GM19193 (cell line): ENCODE measurements around the gene ACVR1C.

Experiments
- POLR2A ChIP-seq: IDR thresholded peaks from 4 replicates; pipeline ENCODE4 v1.6.1; 2011; ENCODE audit not compliant: insufficient read depth, insufficient read length; ENCODE audit errors: extremely low read depth

ACVR1C gene

GRCh38 chr2:157528963-157529751 is 99.5 kb downstream of the ACVR1C start:
- TF ChIP-seq POLR2A = no peak

DNA sequence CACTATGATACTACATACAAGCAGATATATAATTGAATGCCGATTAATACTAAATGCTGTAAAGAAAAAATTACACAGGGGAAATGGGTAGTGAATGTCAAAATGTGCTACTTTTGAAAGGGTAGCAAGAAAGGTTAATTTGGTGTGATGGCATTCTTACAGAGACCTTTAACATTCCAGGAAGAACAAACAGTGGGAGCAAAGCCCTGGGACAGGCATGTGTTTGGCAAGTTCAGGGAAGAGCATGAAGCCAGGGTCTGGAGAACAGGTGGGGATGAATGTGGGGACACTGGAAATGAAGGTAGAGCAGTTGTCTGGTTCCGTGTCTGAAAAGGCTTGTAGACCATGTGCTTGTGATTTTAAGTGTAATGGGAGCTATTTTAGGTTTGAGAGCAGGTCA is 102.6 kb downstream of the ACVR1C start:
- TF ChIP-seq POLR2A = no peak

GRCh38 chr2:157523270-157524247 is 105.1 kb downstream of the ACVR1C start:
- no peak for TF ChIP-seq POLR2A

DNA sequence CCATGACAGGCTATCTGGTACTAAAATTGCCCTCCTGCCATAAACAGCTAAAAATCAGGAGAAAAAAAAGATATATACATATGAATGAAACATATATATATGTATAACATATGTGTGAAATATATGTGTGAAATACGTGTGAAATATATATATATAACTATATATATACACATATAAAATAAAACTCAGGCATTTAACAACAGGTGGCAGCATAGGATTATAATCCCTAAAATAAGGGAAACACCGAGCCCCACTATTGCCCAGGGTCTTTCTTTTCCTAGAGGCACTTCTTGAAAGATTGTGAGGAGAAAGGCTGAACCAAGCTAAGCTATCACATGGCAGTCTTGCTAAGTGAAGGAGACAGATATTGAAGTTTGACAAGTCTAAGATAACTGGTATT is 118.9 kb downstream of the ACVR1C start:
- no peak for TF ChIP-seq POLR2A

GRCh38 chr2:157508676-157509075 is 120.0 kb downstream of the ACVR1C start:
- TF ChIP-seq POLR2A = no peak

DNA sequence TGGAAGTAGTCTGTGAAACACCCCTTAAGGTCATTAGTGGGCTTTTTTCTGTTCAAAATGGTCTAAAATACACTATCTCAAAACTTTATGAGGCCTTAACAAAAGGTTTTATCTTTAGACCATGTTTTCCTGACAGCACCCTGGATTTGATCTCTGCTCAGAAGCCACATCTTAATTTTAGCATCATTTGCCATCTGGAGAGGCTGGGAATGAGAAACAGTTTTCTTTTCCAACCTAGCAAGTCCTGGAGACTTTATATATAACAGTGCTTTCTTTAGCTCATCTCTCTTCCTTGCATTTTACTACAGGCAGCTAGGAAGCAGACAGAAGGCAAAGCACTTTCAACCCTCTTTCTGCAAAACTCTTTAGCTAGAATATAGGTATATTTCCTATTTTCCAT is 122.1 kb downstream of the ACVR1C start:
- no peak for TF ChIP-seq POLR2A

- TF ChIP-seq POLR2A = no peak
Measured at GRCh38 chr2:157504623-157505022, 124.0 kb downstream of the ACVR1C start.

DNA sequence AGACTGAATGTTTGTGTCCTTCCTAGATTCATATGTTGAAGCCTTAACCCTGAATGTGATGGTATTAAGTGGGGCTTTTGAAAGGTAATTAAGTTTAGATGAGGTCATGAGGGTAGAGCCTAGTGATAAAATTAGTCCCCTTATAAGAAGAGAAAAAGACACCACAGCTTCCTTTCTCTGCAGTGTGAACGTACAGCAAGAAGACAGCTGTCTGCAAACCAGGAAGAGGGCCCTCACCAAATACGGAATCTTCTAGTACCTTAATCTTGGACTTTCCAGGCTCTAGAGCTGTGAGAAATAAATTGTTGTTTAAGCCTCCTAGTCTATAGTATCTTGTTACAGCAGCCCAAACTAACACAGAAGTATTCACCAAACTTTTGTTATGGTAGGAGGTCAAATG is 127.6 kb downstream of the ACVR1C start:
- TF ChIP-seq POLR2A = no peak

DNA sequence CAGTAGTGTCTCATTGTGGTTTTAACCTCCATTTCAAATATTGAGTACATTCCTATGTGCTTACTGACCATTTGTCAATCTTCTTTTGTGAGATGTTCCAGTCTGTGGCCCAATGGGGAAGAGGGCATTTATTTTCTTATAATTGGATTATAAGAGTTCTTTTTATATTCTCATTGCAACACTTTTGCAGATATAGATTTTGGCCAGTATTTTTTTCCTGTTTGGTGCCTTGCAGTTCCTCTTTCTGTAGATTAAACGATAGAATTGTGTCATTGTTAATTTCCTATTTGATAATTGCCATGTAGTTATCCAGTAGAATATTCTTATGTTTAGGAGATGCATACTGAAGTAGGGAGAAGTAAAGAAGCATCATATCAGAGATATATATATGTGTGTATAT is 128.3 kb downstream of the ACVR1C start:
- TF ChIP-seq POLR2A = no peak

DNA sequence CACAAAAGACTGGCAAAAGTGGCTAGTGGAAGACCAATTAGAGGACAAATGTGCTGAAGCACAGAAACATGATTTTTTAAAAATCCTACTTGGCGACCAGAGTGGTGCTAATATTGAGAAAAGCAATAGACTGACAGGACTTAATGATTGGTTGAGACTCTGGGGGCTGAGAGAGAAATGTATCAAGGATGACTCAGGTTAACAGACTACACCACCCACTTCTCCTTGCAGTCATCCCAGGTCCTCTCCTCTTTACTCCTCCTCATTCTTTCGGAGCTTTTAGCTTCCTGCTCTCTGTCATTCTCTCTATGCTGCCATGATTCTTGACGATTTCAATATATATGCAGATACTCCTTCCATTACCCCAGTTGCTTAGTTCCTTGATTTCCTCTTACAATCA is 130.2 kb downstream of the ACVR1C start:
- no peak for TF ChIP-seq POLR2A

DNA sequence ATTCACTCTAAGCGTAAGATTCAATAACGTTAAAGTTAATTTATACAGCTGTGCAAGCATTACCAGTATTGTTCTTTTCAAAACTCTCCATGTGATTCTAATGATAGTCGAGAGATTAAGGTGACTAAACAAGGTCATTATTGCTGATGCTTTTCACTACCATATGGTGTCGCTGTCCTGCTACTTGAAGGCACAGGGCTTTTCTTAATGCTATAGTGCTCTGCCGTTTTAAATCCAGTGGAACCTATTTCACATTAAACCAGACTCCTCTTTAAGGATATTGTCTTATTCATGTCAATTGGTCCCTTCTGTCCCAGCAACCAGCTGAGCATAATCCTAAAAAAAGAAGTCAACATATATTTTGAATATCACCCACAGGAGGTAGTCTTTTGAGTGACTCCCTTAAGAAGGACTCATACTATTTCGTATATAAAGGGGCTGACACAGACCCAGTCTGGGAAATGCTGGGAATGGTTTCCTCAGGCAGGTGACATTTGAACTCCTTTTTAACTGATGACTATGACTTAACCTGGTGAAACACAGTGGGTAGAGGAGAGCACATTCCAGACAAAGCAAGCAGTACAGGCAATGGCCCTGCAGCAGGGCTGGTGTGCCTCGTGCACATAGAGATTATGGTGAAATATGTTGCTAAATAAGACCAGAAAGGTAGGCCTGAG is 130.9 kb downstream of the ACVR1C start:
- TF ChIP-seq POLR2A = no peak

- TF ChIP-seq POLR2A = no peak
Measured at GRCh38 chr2:157492189-157492773, 136.4 kb downstream of the ACVR1C start.

DNA sequence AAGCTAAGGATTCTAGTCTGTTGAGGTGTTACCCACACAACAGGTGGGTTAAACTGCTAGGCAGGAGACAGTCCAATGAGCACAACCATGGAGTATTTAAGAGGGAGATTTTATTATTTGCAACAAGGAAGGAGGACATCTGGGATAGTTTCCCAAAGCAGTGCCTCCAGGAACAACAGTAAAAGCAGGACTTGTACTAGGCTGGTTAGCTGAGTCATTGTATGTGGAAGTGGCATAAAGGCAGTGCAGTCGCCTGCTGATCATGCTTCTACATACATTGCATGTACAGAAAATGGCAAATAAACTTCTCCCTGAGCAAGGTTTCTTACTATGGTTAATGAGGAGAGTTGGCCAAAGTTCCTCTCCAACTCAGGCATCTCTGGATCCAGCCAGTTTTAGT is 138.7 kb downstream of the ACVR1C start:
- no peak for TF ChIP-seq POLR2A

DNA sequence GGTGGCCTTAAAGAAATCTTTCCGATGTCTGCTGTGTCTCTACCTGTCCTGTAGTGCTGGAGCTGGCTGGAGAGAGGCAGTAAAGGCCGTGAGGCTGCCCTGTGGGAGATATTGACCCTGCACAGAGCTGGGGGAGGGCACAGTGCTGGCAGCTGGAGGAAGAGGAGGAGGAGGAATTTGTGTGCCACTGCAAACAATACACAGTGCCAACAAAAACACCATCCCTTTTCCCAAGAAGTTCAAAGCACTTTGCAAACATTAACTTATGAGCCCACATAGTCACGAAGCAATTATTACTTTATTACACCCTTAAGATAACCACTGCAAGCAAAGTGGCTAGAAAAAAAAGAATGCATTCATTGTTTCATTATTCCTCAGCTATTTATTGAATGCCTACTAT is 139.8 kb downstream of the ACVR1C start:
- no peak for TF ChIP-seq POLR2A

DNA sequence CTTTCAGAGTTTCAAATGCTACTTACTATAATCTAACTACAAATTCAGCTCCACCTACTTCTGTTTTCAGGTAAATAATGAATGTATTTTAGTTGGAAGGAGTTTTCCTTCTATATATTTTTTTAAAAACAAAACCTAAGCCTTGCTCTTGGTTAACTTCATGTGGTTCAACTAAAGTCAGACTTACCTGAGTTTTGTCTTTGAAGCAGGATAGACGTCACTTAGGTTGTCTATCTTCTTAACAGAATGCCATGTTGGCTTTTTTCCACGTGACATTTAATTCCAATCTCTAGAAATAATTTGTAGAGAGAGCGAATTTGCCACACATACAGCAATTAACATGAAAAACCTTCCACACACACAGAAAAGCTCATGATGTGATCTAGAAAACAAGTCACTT is 140.9 kb downstream of the ACVR1C start:
- TF ChIP-seq POLR2A = no peak
